Right hindlimb (tissue), 1 donor: ENCODE data around the gene LRRC45.

Experiments
- DNase-seq: peaks from one replicate; pipeline ENCODE4 v3.0.0-alpha.2; 2018

LRRC45 gene

GRCh38 chr17:82053556-82054263, 30.6 kb downstream of the LRRC45 start:
- DNase-seq: peak; percentile 13

GRCh38 chr17:82054351-82055022, 31.4 kb downstream of the LRRC45 start:
- DNase-seq: peak; percentile 19

- peak; percentile 20 for DNase-seq
These were observed 32.2 kb downstream of the LRRC45 start for GRCh38 chr17:82055023-82055964.

- peak; percentile 19 for DNase-seq
These were observed 33.0 kb downstream of the LRRC45 start for GRCh38 chr17:82055965-82056728.

GRCh38 chr17:82056729-82057621, 33.9 kb downstream of the LRRC45 start:
- DNase-seq: peak; percentile 32

DNA sequence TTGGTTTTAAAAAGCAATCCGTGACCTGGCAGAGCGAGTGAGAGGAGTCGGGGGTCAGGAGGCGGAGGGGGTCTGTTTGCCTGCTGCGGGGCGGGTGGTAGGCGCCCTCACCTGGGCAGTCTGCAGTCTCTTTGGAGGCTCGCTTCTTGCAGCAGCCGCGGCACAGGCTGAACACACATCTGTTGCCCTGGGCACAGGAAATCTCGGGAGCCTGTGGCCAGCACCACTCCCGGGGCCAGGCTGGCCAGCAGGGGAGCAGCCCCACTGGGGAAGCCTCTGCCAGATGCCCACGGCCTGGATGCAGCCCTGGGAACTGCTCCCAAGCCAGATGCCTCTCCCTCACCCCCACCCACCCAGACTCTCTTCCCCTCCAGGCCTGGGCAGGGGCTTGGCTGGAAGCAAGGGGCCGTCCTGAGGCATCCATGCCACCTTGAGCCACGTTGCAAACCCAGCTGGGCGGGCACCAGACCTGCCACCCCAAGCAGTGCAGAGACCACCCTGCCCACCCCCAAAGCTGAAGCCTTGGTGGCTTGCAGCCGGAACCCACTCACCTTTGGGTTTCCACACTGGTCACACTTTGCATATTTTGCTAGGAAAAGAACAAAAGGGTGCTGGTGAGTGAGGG, 35.2 kb downstream of the LRRC45 start:
- peak; percentile 16 for DNase-seq

DNA sequence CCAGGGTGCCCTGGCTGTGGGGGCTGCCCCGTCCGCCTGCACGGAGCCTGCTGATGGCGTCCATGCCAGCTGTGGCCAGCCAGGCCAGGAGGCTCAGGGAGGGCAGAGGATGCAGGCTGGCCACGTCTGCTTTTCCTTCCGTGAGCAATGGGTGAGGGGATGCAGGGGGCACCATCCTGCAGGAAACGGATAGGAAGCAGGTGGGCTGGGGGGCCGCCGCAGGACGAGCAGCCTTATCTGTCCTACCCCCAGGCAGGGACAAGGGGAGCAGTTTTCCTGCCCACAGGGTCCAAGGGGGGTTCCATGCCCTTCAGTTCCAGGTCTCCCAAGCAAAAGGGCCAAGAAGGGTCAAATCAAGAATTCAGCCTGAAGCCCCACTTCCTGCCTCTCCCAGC, 35.7 kb downstream of the LRRC45 start:
- DNase-seq: no peak

DNA sequence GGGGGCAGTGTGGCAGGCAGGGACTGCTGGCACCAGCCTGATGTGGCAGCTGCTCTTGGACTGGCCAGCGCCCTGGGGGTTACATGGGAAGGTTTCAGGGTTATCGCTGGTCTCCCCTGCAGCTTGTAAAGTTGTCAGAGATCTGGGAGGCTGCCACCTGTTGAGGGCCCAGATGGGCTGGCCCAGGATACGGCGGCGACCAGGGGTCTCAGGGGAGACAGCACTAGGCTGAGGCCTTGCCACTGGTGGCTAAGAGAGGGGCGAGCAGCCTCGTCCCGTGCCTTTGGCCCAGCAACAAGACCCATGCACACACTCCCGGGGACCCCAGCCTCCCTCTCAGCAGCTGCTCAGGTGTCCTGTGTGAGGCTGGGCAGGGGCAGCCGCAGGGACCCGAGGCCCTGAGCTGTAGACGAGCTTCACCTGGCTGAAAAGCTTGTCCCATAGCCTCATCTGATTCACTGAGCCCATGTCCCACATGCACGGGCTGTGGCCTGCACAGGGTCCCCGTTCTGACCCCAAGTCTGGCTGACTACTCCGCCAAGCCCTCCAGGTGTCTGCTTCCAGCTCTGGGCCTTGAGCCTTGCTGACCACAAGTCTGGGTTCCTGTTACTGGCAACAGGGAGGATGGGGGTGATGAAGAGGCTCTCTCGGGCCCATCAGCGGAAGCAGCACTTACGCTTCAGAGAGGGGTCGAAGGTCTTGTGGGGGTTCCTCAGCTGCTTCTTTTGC, 36.3 kb downstream of the LRRC45 start:
- DNase-seq: no peak

- no peak for DNase-seq
These were observed 36.9 kb downstream of the LRRC45 start for GRCh38 chr17:82060001-82060380.

DNA sequence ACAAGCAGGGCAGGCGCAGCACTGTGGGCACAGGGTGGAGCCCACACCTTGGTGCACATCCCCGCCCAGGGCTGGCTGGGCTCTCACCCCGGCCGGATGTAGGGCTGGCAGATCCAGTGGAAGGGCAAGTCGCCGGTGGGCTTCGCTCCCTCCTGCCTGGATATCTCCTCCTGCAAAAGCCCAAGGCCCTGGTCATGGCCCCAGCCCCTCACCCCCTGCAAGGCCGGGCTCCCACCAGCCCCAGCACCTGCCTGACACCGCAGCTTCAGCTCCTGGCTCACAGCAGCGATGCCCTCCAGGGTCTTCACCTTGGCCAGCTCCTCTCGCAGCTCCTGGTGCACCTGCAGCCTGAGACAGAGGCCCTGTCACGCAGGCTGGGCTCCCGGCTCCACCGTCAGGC, 37.5 kb downstream of the LRRC45 start:
- no peak for DNase-seq

GRCh38 chr17:82061047-82061925, 38.2 kb downstream of the LRRC45 start:
- DNase-seq: no peak

DNA sequence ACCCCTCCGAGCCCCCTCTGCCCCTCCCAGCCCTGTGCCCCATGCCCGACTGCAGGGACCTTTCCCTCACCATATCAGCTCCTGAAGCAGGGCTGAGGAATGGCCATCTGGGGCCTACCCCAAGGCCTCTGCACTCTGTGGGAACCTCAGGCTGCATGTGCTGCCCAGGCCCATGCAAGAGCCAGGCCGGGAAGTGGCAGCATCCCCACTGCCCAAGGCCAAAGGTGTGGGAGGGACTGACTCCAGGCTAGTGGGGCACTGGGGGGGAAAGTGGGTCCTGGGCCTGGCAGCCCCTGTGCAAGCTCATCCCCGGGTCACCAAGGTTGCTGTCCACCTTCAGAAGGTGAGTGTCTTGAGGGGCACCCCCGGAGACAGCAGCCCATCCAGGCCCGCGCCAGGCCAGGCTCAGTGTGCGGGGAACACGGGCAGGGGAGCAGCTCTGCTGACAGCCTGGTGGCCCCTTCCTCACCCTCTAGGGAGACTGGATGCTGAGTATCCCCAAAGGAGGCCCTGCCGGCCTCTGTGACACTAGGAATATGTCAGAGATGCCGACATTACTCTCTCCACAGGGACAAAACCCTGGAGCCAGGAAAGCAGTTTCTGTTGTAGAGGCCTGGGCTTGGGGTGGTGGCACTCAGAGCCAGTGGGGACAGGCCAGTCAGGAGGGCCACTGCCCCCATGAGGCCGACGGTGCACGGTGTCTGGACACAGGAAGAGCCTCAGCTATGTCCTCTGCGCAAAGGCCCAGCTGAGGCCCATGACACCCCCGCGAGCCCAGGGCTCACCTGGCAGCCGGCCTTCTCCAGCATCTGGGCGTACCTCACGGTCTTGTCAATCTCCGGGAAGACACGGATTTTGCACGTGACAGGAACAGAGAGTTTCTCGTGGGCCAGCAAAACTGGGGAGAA, 39.2 kb downstream of the LRRC45 start:
- DNase-seq: no peak

- DNase-seq: no peak
These were observed 39.9 kb downstream of the LRRC45 start for GRCh38 chr17:82062984-82063368.

DNA sequence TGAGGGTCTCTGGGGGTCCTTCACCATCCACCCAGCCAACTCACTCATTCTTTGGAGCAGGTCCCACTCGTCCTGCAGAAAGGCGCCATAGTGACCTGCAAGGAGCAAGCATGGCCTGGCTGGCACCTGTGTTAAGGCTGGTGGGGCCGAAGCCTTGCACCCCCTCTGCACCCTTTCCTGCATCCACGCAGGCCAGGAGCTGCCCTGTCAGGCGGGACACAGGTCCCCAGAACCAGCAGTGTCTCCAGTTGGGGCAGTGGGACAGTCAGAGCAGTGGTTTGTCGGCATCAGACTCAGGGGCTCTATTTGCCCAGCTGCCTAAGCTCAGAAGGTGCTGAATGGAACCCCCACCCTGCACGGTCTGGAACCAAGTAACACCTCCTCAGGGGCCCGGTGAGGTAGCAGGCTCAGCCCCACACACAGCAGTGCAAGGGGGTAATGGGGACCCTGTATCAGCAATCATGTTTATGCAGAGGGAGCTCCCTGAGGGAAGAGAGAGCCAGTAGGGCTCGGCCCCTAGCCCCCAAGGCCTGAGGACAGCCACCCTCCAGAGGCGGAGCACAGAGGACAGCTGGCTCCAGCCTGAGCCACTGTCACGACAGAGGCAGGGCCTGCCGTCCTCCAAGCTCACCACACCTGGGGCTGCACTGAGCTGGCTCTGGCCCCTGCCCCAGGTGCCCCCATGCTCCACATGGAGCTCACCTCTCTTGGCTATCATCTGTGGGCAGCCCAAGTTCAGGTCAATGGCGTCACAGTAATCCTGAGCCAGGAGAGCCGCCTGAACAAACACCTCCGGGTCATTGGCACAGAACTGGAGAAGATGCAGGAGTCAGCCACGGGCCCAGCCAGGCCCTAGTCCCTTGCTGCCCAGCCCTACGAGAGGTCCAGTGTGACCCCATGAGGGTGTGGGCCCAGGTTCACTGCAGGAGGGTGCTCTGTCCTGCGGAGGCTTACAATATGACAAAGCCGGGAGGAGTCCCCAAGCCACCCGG, 40.6 kb downstream of the LRRC45 start:
- DNase-seq: no peak

GRCh38 chr17:82064433-82065192, 41.5 kb downstream of the LRRC45 start:
- DNase-seq: no peak

DNA sequence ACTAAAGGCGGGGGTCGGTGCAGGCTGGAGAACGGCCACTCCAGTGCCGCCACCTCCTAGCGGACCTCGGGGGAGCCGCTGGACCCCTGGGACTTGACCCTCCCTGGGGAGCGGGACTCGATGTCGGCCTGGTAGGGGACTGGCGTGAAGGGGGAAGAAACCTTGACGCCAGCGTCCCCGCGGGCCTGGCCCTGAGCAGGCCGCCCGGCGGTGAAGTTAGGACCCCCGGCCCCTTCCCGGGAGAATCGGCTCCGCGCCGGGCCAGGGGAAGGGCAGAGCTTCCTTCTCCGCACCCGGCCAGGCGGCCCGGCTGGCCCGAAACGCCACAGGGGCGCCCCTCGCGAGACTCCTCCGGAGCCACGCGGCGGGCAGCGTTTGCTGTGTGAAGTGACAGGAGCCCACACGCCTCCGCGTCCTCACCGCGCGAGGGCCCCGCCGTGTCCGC, 42.1 kb downstream of the LRRC45 start:
- DNase-seq: no peak
